Loucy (cell line): ENCODE data around the gene ELOVL4.

ENCODE experiments used
- EZH2phosphoT487 ChIP-seq: fragments of 200-600 bp; IDR thresholded peaks from 2 replicates; pipeline ENCODE4 v1.6.1; 2018; ENCODE audit warnings: antibody characterized with exemption, mild to moderate bottlenecking, moderate library complexity, borderline replicate concordance
- TF ChIP-seq, protein P1 (sequence below): fragments of 200-600 bp; sonication (generic); conservative IDR thresholded peaks from 2 replicates; pipeline ENCODE4 v1.5.1; 2014; ENCODE audit warnings: mild to moderate bottlenecking, antibody characterized with exemption, low read length

DNA sequence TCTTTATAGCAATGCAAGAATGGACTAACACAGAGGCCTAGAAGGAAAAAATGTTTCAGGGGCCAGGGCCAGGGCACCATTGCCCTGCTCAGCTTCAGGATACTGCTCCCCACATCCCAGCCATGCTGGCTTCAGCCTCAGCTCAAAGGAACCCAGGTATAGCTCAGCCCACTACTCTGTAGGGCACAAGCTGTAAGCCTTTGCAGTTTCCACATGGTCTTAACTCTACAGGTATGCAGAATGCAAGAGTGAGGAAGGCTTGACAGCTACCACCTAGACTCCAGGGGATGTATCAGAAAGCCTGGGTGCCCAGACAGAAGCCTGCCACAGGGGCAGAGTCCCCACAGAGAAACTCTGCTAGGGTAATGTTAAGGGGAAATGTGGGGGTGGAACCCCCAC lies 46.6 kb upstream of the ELOVL4 start:
- TF ChIP-seq, protein P1, sequence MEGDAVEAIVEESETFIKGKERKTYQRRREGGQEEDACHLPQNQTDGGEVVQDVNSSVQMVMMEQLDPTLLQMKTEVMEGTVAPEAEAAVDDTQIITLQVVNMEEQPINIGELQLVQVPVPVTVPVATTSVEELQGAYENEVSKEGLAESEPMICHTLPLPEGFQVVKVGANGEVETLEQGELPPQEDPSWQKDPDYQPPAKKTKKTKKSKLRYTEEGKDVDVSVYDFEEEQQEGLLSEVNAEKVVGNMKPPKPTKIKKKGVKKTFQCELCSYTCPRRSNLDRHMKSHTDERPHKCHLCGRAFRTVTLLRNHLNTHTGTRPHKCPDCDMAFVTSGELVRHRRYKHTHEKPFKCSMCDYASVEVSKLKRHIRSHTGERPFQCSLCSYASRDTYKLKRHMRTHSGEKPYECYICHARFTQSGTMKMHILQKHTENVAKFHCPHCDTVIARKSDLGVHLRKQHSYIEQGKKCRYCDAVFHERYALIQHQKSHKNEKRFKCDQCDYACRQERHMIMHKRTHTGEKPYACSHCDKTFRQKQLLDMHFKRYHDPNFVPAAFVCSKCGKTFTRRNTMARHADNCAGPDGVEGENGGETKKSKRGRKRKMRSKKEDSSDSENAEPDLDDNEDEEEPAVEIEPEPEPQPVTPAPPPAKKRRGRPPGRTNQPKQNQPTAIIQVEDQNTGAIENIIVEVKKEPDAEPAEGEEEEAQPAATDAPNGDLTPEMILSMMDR = no peak
- TF ChIP-seq EZH2phosphoT487 = no peak
